ENCODE data around the gene TTC17. TPM values are rescaled to one million over a fixed set of nuclear protein-coding genes. Genes with fewer than 3 reads are reported as not detected.

The TTC17 gene
- total RNA-seq, 1 donor from 2014 or later: 94.9 TPM

DNA sequence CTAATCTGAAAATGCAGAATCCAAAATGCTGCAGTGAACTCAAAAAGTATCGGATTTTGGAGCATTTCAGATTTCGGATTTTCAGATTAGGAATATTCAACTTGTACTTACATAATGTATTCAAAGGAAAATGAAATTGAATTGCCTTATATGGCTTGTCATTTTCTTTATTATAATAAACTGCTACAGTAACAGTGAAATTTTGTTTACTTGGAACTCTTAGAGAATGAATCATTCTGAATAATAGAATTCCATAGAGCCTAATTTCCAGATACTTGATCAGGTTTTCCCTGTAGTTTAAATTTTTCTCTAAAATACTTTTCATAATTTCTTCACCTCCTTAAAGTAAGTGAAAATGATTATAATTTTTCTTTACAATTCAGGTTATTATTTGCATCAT, 17.3 kb downstream of the TTC17 start:
- Mint-ChIP-seq H3K4me3 (no peak overlapping the region), H3K36me3 (peaks cover 9% of the 10 kb centered on the region), H3K4me1 (ENCODE audit: unreplicated experiment) (peaks cover 11% of the 10 kb centered on the region), H3K9me3 (no peaks in the 10 kb centered on the region), H3K27ac (no peak overlapping the region), H3K27me3 (no peaks in the 10 kb centered on the region)
- DNase-seq (ENCODE audit: extremely low spot score, unreplicated experiment): no peak
- TF ChIP-seq, protein P1, sequence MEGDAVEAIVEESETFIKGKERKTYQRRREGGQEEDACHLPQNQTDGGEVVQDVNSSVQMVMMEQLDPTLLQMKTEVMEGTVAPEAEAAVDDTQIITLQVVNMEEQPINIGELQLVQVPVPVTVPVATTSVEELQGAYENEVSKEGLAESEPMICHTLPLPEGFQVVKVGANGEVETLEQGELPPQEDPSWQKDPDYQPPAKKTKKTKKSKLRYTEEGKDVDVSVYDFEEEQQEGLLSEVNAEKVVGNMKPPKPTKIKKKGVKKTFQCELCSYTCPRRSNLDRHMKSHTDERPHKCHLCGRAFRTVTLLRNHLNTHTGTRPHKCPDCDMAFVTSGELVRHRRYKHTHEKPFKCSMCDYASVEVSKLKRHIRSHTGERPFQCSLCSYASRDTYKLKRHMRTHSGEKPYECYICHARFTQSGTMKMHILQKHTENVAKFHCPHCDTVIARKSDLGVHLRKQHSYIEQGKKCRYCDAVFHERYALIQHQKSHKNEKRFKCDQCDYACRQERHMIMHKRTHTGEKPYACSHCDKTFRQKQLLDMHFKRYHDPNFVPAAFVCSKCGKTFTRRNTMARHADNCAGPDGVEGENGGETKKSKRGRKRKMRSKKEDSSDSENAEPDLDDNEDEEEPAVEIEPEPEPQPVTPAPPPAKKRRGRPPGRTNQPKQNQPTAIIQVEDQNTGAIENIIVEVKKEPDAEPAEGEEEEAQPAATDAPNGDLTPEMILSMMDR (conservative IDR thresholded peaks at IDR 0.05): no peak

- Mint-ChIP-seq H3K27me3 (no peaks in the 10 kb centered on the region), H3K4me1 (ENCODE audit: unreplicated experiment) (peaks cover 11% of the 10 kb centered on the region), H3K27ac (no peak overlapping the region), H3K4me3 (no peak overlapping the region), H3K36me3 (peaks cover 11% of the 10 kb centered on the region), H3K9me3 (no peaks in the 10 kb centered on the region)
- TF ChIP-seq, protein P1 (conservative IDR thresholded peaks at IDR 0.05): no peak
- DNase-seq (ENCODE audit: extremely low spot score, unreplicated experiment): no peak
These were observed 17.9 kb downstream of the TTC17 start for GRCh38 chr11:43376594-43376993.

GRCh38 chr11:43377389-43377788, 18.7 kb downstream of the TTC17 start:
- DNase-seq (ENCODE audit: extremely low spot score, unreplicated experiment): no peak
- no peaks in the 10 kb centered on the region for H3K9me3 Mint-ChIP-seq
- H3K36me3 Mint-ChIP-seq: peaks cover 15% of the 10 kb centered on the region
- H3K27ac Mint-ChIP-seq: no peak overlapping the region
- TF ChIP-seq, protein P1 (conservative IDR thresholded peaks at IDR 0.05): no peak
- H3K4me3 Mint-ChIP-seq: no peak overlapping the region
- H3K4me1 Mint-ChIP-seq (ENCODE audit: unreplicated experiment): peaks cover 11% of the 10 kb centered on the region
- H3K27me3 Mint-ChIP-seq: no peaks in the 10 kb centered on the region

GRCh38 chr11:43378897-43379296, 20.2 kb downstream of the TTC17 start:
- TF ChIP-seq, protein P1 (conservative IDR thresholded peaks at IDR 0.05): no peak
- DNase-seq (ENCODE audit: extremely low spot score, unreplicated experiment): no peak
- Mint-ChIP-seq H3K27ac (no peak overlapping the region), H3K9me3 (no peaks in the 10 kb centered on the region), H3K36me3 (peaks cover 12% of the 10 kb centered on the region), H3K4me1 (ENCODE audit: unreplicated experiment) (peaks cover 11% of the 10 kb centered on the region), H3K27me3 (no peaks in the 10 kb centered on the region), H3K4me3 (no peak overlapping the region)

GRCh38 chr11:43381802-43382201, 23.1 kb downstream of the TTC17 start:
- Mint-ChIP-seq H3K36me3 (peaks cover 12% of the 10 kb centered on the region), H3K27me3 (no peaks in the 10 kb centered on the region), H3K4me3 (no peak overlapping the region), H3K4me1 (ENCODE audit: unreplicated experiment) (peaks cover 5% of the 10 kb centered on the region), H3K9me3 (no peaks in the 10 kb centered on the region), H3K27ac (no peak overlapping the region)
- no peak for DNase-seq (ENCODE audit: extremely low spot score, unreplicated experiment)
- TF ChIP-seq, protein P1 (conservative IDR thresholded peaks at IDR 0.05): no peak

DNA sequence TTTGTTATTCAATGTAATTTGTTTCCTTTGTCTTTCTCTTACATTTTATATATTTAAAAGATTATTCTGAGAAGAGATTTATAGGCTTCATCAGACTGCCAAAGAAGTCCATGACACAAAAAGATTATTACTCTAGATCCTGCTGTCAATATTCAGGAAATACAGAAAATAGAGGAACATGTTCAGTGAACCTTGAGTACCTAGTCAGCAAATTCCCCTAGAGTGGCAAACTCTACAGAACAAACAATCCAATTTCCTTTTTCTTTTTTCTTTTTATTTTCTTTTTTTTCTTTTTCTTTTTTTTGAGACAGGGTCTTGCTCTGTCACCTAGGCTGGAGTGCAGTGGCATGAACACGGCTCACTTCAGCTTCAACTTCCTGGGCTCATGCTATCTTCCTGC, 23.9 kb downstream of the TTC17 start:
- peaks cover 13% of the 10 kb centered on the region for H3K36me3 Mint-ChIP-seq
- H3K9me3 Mint-ChIP-seq: no peaks in the 10 kb centered on the region
- TF ChIP-seq, protein P1 (conservative IDR thresholded peaks at IDR 0.05): no peak
- no peak overlapping the region for H3K4me3 Mint-ChIP-seq
- H3K4me1 Mint-ChIP-seq (ENCODE audit: unreplicated experiment): peaks cover under 1% of the 10 kb centered on the region
- no peak overlapping the region for H3K27ac Mint-ChIP-seq
- no peaks in the 10 kb centered on the region for H3K27me3 Mint-ChIP-seq
- DNase-seq (ENCODE audit: extremely low spot score, unreplicated experiment): no peak
